Activated naive CD8-positive, alpha-beta T cell (primary cell): Measurements from ENCODE around the gene IRX4.

Source experiments
- H3K27ac Mint-ChIP-seq: one replicate; pipeline ENCODE4 v1.8.0; 2021; ENCODE audit warnings: mixed read lengths
- H3K27me3 Mint-ChIP-seq: one replicate; pipeline ENCODE4 v1.8.0; 2021; ENCODE audit warnings: mixed read lengths
- H3K36me3 Mint-ChIP-seq: one replicate; pipeline ENCODE4 v1.8.0; 2021; ENCODE audit warnings: mixed read lengths
- H3K4me1 Mint-ChIP-seq: one replicate; pipeline ENCODE4 v1.8.0; 2021; ENCODE audit warnings: low read depth, mixed read lengths
- H3K4me3 Mint-ChIP-seq: one replicate; pipeline ENCODE4 v1.8.0; 2021; ENCODE audit warnings: mild to moderate bottlenecking, mixed read lengths
- H3K9me3 Mint-ChIP-seq: one replicate; pipeline ENCODE4 v1.8.0; 2021; ENCODE audit warnings: low read depth, mixed read lengths

IRX4 gene

DNA sequence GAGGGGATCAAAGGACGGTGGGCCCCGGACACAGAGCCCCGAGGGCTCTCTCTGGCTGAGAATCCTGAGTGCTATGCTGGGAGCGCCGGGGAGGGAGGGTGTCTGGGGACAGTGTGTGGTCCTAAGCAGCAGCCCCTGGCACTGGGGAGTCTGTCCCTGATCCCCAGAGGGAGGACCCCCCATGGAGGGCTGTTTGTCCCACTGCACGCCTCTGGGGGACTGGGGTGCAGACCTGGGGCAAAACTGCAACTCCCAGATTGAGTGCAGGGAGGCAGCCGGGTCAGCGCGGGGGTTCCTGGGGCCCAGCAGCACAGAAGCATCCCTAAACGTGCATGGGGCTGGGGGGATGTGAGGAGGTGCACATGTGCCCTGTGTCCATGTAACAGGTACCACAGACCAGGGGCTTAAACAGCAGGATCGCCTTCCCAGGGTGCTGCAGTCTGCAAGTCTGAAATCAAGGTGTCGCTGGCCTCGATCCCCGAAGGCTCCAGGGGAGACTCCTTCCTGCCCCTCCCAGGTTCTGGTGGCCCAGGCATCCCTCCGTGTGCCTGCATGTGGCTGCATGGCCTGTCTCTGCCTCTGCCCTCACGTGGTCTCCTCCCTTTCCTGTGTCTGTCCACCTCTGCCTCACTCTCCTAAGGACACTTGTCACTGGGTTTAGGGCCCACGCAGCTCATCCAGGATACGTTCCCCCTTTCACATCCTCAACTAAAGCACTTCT lies 35.9 kb upstream of the IRX4 start:
- Mint-ChIP-seq H3K4me3 (no peak overlapping the region), H3K9me3 (no peaks in the 10 kb centered on the region), H3K27me3 (peaks cover 2% of the 10 kb centered on the region), H3K4me1 (no peaks in the 10 kb centered on the region), H3K27ac (no peak overlapping the region), H3K36me3 (no peaks in the 10 kb centered on the region)

DNA sequence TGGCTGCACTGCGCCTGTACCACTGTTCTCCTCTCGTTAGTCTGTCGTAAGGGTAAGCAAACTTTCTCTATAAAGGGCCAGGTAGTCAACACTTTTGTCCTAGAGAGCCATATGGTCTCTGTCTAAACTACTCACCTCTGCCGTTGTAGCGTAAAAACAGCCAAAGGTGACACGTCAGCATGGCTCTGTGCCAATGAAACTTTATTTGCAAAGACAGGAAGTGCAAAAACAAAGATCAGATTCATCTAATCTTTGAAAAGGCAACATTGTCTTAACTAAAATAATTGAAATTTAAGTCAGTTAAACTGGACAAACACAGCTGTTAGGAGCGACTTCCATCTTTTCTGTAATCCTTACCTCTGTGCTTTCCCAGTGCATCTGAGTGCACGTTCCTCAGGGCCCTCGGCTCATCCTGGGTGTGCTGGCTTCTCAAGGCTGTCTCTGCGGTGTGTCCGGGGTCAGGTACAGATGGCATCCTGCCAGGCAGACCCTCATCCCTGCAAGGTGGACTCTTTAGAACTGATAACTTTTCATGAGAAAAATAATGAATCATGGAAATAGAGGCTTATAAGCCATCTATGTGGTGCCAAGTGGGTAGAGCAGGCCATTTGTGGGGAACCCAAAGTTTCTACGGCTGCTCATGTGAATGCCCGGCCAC lies 35.2 kb upstream of the IRX4 start:
- Mint-ChIP-seq H3K27ac (no peak overlapping the region), H3K9me3 (no peaks in the 10 kb centered on the region), H3K36me3 (no peaks in the 10 kb centered on the region), H3K27me3 (peaks cover 2% of the 10 kb centered on the region), H3K4me1 (no peaks in the 10 kb centered on the region), H3K4me3 (no peak overlapping the region)

DNA sequence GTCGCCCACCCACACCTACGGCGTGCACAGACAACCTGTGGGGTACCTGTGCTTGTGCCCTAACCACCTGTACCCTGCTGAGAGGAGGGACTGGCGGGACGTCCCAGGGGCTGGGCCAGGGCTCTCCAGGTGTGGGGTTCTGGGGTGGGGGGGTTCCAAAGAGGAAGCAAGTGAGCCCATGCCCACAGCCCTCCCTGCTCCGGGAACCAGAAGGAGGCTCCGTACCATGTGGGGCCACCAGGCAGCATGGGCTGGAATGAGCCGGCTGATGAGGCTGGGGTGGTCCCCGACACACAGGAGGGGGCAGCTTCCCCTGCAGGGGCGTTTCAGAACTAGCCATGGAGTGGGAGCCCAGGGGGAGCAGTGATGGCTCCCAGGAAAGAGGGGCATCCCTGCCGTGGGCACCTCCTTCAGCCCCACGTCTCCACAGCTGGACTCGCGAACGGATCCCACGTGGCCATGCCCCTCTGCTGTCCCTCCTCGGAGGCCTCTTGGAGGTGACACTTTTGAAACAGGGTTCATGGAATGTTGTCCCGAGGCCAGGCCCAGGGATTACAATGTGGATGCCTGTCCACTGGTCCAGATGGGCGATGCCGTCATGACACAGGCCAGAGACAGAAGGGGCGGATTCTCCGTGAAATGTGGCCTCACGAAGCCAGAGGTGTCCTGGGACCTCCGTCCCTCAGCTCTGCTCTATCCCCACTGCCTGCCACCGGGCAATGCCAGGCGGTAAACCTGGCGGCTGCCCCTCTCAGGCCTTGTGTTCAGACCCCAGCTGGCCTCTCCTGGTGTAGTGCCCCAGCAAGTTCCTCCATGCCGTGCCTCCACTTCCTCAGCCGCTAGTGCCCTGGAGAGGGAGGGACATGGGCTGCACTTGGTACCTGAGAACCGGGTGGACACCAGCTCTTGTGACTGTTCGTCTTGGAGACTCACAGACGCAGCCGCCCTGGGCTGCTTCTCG lies 33.6 kb upstream of the IRX4 start:
- no peak overlapping the region for H3K4me3 Mint-ChIP-seq
- H3K27ac Mint-ChIP-seq = no peak overlapping the region
- H3K36me3 Mint-ChIP-seq = no peaks in the 10 kb centered on the region
- peaks cover 2% of the 10 kb centered on the region for H3K27me3 Mint-ChIP-seq
- H3K4me1 Mint-ChIP-seq = no peaks in the 10 kb centered on the region
- H3K9me3 Mint-ChIP-seq = no peaks in the 10 kb centered on the region

DNA sequence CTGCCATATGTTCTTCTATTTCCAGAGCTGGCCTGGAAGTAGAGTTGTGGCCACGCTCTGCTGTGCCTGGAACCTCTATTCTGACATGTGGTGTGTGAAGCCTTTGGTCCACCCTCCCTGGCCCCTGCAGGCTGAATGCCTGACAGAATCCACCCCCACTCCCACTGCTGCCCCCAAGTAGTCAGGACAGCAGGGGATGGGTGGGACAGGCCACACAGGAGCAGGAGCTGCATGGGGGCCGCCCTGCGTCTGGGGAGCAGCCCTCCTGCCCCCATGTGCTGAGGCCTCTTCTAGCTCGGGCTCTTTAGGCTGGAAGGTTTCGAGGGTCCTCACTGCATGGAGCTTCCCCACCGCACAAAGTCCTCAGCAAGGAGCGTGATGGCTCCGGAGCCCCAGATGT lies 32.6 kb upstream of the IRX4 start:
- Mint-ChIP-seq H3K4me1 (no peaks in the 10 kb centered on the region), H3K36me3 (no peaks in the 10 kb centered on the region)

DNA sequence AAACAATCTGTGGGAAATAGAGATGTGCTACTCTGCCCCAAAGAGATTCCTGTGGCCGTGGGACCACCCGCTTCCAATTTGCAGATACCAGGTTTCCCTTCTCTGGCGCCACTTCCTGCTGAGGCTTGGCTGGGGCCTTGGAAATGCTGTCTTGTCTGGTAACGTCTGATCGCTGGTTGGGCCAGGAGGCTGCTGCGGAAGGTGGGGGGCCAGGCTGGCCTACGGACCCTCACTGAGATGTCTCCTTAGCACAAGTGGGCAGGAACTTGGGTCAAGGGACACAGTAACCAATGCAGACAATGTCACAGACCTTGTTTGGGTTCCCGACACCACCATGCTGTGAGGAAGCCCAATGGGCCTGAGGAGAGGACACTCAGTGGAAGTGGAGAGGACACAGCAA lies 31.7 kb upstream of the IRX4 start:
- H3K27me3 Mint-ChIP-seq = peaks cover 4% of the 10 kb centered on the region
- no peaks in the 10 kb centered on the region for H3K4me1 Mint-ChIP-seq
- no peak overlapping the region for H3K4me3 Mint-ChIP-seq
- H3K9me3 Mint-ChIP-seq = no peaks in the 10 kb centered on the region
- H3K27ac Mint-ChIP-seq = no peak overlapping the region
- H3K36me3 Mint-ChIP-seq = no peaks in the 10 kb centered on the region

More for the DNA sequence above, 32.6 kb upstream of the IRX4 start:
- Mint-ChIP-seq H3K4me3 (no peak overlapping the region), H3K27me3 (peaks cover 2% of the 10 kb centered on the region), H3K27ac (no peak overlapping the region), H3K9me3 (no peaks in the 10 kb centered on the region)

DNA sequence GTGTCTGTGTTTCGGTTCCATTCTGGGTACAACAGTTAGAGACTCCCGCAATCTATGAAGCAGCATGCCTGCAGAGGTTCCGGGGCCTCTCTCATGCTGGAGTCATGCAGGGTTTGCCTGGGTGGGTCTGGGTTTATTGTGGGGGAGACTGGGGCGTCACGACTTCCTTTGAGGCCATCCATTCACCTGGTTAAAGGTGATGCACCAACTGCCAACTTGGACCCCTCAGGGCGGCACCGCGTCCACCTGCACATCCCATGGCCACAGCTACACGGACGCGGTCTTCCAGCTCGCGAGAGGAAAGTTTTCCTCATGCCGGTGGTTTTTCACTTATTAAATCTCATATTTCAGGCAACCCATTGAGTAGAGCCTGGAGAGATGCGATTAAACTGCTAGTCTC lies 30.9 kb upstream of the IRX4 start:
- Mint-ChIP-seq H3K27ac (no peak overlapping the region), H3K9me3 (no peaks in the 10 kb centered on the region), H3K27me3 (peaks cover 3% of the 10 kb centered on the region), H3K36me3 (no peaks in the 10 kb centered on the region), H3K4me3 (no peak overlapping the region), H3K4me1 (no peaks in the 10 kb centered on the region)

DNA sequence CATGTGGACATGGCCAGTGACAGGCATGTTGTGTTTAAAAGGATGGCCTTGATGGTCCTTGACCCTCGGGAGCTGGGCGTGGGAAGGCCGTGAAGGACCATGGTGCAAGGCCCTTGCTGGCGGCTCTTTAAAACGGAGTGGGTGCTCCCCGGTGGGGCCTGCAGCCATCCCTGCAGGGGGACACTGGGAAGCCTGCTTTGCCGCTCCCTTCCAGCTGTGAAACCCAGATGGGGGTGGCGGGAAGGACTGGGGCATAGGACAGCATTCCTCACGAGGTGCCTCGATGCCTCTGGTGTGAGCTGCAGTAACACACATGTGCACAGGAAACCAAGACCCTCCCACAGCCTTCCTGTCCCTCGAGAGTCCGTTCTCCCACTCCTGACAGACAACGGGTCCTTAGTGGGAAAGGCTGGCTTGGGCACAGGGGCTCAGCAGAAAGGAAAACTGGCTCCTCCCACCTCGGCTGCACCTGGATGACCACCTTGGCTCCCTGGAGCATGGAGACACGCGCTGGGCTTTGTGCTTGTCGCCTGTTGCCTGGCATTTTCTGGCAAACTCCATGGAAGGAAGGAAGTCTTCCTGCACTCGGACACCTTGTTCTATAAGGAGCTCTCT lies 30.3 kb upstream of the IRX4 start:
- Mint-ChIP-seq H3K27me3 (peaks cover 3% of the 10 kb centered on the region), H3K9me3 (no peaks in the 10 kb centered on the region), H3K4me3 (no peak overlapping the region), H3K27ac (no peak overlapping the region), H3K36me3 (no peaks in the 10 kb centered on the region), H3K4me1 (no peaks in the 10 kb centered on the region)

DNA sequence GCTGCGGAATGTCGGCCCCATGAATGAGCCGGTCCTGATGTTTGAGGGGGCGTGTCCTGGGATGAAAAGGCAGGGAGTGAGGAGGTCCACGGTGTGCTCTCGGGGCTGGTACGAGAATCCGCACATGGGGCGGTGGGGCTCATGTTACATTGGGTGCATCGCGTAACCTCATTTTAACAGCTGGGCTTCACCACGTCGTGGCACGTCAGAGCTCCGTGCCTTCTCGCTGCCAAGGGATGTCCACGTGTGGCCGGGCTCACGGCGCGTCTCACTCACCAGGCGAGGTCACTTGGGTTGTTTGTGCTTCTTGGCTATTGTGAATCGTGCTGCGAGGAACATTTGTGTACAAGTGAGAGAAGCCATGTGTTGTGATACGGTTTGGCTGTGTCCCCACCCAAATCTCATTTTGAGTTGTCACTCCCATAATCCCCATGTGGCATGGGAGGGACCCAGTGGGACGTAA lies 29.1 kb upstream of the IRX4 start:
- H3K4me3 Mint-ChIP-seq = no peak overlapping the region
- no peak overlapping the region for H3K27ac Mint-ChIP-seq
- H3K27me3 Mint-ChIP-seq = peaks cover 4% of the 10 kb centered on the region
- H3K36me3 Mint-ChIP-seq = no peaks in the 10 kb centered on the region
- H3K4me1 Mint-ChIP-seq = no peaks in the 10 kb centered on the region
- no peaks in the 10 kb centered on the region for H3K9me3 Mint-ChIP-seq

DNA sequence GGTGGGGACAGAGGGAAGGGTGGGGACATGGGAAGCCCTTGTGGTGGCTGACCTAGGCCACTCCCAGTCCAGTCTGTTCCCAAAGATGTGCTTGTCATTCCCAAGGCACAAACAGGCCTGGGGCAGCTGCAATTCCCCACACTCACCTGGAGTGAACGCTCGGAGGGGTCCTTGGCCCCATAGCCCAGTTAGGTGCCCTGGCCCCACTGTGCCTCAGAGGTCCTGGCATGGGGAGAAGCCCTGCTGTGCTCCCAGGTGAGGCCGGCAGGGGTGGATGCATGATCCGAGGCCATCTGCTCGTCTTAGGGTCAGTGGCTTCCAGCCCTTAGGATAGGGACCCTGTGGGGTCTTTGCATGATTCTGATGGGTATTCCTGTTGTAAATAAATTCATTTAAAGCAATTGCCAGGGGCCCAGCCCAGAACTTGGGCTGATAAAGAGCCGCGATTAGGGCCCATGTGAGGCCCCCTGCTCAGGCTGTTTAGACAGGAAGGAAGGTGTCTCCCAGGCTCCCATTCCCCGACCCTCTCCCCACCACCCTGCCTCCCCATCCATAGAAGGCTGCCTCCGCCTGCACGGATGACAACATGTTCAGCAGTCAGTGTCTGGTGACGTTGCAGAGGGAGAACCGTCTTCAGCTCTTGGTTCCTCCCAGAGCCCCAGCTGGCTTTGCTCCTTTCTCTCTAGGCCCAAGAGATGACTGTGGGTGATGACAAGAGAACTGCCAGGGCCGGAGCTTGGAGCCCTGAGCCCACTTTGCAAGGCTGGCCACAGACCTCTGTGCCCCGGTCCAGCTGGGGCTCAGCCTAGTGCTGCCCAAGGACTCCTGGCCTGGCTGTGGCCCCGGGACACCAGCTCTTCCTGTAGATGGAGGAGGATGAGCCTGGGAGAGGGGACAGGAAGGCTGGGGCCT lies 28.4 kb upstream of the IRX4 start:
- no peak overlapping the region for H3K27ac Mint-ChIP-seq
- no peaks in the 10 kb centered on the region for H3K4me1 Mint-ChIP-seq
- peaks cover 4% of the 10 kb centered on the region for H3K27me3 Mint-ChIP-seq
- no peaks in the 10 kb centered on the region for H3K9me3 Mint-ChIP-seq
- H3K4me3 Mint-ChIP-seq = no peak overlapping the region
- H3K36me3 Mint-ChIP-seq = no peaks in the 10 kb centered on the region

DNA sequence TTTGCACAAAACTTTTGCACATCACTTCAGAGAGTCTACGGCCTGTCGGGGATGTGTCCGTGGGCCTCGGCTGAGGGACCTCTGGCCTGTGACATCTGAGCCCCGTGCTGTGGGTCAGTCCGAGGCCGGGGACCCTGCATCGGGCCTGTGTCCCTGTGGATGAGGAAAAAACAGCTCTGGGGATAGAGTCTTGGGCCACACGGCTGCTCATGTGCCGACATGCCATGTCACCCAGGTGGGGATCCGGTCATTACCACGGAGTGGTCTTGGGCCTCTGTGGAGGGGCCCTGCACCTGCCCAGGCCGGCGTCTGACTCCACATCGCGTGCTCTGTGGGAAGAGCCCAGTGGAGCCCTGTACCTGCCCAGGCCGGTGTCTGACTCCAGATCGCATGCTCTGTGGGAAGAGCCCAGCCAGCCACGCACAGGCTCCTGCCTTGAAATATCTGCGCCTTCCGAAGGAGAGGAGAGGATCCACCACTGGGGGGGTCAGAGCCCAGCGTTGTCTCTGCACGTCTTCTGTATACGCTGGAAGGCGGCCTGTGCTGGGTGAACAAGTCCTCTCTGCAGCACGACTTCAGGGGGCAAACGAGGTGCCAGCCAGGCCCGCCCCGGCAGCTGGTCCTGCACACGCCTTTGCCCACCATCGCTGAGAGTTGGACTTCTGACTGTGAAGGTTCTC lies 27.5 kb upstream of the IRX4 start:
- Mint-ChIP-seq H3K27me3 (peaks cover 4% of the 10 kb centered on the region), H3K4me3 (no peak overlapping the region), H3K4me1 (no peaks in the 10 kb centered on the region), H3K27ac (no peak overlapping the region), H3K36me3 (no peaks in the 10 kb centered on the region), H3K9me3 (peaks cover 3% of the 10 kb centered on the region)

DNA sequence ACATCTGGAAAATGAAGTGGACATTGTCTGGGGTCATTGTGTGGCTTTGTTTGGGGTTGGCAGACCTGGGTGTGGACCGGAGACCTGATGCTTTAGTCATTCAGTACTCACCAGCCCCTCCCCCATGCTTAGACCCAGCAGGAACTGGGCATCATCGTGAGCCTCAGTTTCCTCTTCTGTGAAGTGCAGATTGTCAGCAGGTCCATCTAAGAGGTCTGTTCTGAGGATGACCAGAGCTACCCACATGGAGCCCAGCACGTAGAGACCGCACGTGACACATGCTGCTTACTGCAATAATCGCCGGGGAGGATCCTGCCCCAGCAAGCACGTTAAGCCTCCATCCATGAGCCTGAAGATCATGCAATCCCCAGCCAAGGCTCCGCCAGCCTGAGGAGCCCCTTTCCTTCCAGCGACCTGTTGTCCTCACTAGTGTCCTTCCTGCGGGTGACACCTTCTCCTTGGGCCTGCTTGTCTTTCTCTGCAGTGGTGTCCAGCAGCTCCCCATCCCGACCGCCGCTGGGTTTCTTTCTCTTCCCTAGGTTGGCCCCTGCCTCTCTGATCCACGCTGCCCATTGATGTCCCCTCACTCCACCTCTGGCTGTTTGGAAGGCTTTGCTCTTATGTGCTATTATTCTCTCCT lies 26.7 kb upstream of the IRX4 start:
- Mint-ChIP-seq H3K36me3 (no peaks in the 10 kb centered on the region), H3K4me1 (no peaks in the 10 kb centered on the region), H3K27me3 (peaks cover 4% of the 10 kb centered on the region), H3K4me3 (no peak overlapping the region), H3K9me3 (peaks cover 11% of the 10 kb centered on the region), H3K27ac (no peak overlapping the region)

DNA sequence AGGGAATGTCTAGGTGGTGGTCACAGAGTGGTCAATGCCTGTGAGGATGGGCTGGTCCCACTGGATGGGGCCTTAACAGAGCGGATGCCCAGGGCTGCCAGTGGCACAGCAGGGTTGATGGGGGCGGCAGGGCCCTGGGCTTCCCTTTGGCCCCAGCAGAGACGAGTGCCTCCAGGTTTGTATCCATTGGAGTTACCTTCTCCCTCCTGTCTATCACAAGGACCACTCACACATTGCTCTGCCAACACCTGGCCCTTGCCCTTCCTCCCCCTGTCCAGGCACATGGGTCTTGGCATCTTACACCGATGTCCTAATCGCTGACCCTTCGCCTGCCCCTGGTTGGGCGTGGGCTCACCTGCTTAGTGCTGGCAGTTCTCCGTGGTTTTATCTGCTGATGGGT lies 26.2 kb upstream of the IRX4 start:
- no peak overlapping the region for H3K27ac Mint-ChIP-seq
- H3K4me3 Mint-ChIP-seq = no peak overlapping the region
- peaks cover 5% of the 10 kb centered on the region for H3K27me3 Mint-ChIP-seq
- no peaks in the 10 kb centered on the region for H3K36me3 Mint-ChIP-seq
- H3K4me1 Mint-ChIP-seq = no peaks in the 10 kb centered on the region
- H3K9me3 Mint-ChIP-seq = peaks cover 11% of the 10 kb centered on the region

DNA sequence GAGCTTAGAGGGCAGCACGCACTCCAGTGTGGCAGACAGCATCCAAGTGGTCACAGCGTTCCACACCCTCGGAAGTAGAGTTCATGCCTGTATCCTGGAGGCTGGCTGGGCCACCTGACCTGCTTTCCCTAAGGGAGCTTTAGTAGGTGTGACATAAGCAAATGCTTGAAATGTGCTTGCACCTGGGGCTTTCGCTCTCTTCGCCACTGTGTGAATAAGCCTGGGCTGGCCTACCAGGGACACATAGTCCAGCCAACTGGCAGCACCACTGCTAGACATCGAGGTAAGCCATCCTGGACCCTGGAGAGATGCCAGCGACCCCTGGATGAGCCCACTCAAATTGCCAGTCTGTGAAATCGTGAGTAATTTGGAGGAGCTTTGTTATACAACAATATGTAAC lies 24.9 kb upstream of the IRX4 start:
- H3K27ac Mint-ChIP-seq = no peak overlapping the region
- H3K27me3 Mint-ChIP-seq = peaks cover 10% of the 10 kb centered on the region
- no peak overlapping the region for H3K4me3 Mint-ChIP-seq
- no peaks in the 10 kb centered on the region for H3K4me1 Mint-ChIP-seq
- H3K9me3 Mint-ChIP-seq = peaks cover 16% of the 10 kb centered on the region
- H3K36me3 Mint-ChIP-seq = peaks cover 2% of the 10 kb centered on the region
